Mucosa of rectum (tissue), 2 donors: ENCODE measurements around the gene RAB7A.
A peak's percentile ranks its signal among the peaks of the same experiment; 100 is the strongest.
"Not testable (repeated sequence)": the region's sequence is repeated elsewhere in the genome, so short reads cannot be mapped to it uniquely, and the experiment has no call there.

Experiments
- H3K27ac ChIP-seq, 2 donors: one replicate each; pipeline ENCODE4 v1.7.0; 2013; ENCODE audit warnings: inconsistent platforms in 2 of 2, low read depth in 2 of 2, low read length in 2 of 2
- H3K27me3 ChIP-seq, 2 donors: one replicate each; pipeline ENCODE4 v1.7.0; 2013; ENCODE audit warnings: low read length in 2 of 2; ENCODE audit not compliant: control insufficient read depth in 2 of 2, insufficient read depth in 2 of 2
- H3K36me3 ChIP-seq, 2 donors: one replicate each; pipeline ENCODE4 v1.7.0; 2013; ENCODE audit warnings: low read length in 2 of 2; ENCODE audit not compliant: control insufficient read depth in 2 of 2, insufficient read depth in 2 of 2
- H3K4me1 ChIP-seq, 2 donors: one replicate each; pipeline ENCODE4 v1.7.0; 2013; ENCODE audit warnings: low read length in 2 of 2, mild to moderate bottlenecking in 1 of 2; ENCODE audit not compliant: control insufficient read depth in 2 of 2, insufficient read depth in 2 of 2
- H3K4me3 ChIP-seq, 2 donors: one replicate each; pipeline ENCODE4 v1.7.0; 2013; ENCODE audit warnings: low read length in 2 of 2
- H3K9ac ChIP-seq, 2 donors: one replicate each; pipeline ENCODE4 v1.7.0; 2013; ENCODE audit warnings: low read length in 2 of 2, low read depth in 1 of 2, mild to moderate bottlenecking in 1 of 2
- H3K9me3 ChIP-seq, 2 donors: one replicate each; pipeline ENCODE4 v1.7.0; 2013; ENCODE audit warnings: low read length in 2 of 2; ENCODE audit not compliant: control insufficient read depth in 2 of 2
- donor health status: healthy.
- donor health status: Normal muscosa, but diverticular disease.

RAB7A gene

GRCh38 chr3:128768471-128768870 is 42.5 kb downstream of the RAB7A start:
- peaks cover 7 to 9% of the 10 kb centered on the region in 2 donors for H3K36me3 ChIP-seq
- no peak overlapping the region for H3K9ac ChIP-seq
- H3K27me3 ChIP-seq, result no peaks in the 10 kb centered on the region
- no peaks in the 10 kb centered on the region for H3K9me3 ChIP-seq
- H3K4me1 ChIP-seq, result peaks cover 0 to 3% of the 10 kb centered on the region in 2 donors
- no peak overlapping the region for H3K27ac ChIP-seq
- H3K4me3 ChIP-seq, result no peak overlapping the region

GRCh38 chr3:128770387-128770786 is 44.4 kb downstream of the RAB7A start:
- Histone ChIP-seq H3K4me3 (no peak overlapping the region), H3K27me3 (no peaks in the 10 kb centered on the region), H3K4me1 (peaks cover 0 to 3% of the 10 kb centered on the region in 2 donors), H3K27ac (no peak overlapping the region), H3K9me3 (no peaks in the 10 kb centered on the region), H3K36me3 (no peaks in the 10 kb centered on the region), H3K9ac (no peak overlapping the region)

DNA sequence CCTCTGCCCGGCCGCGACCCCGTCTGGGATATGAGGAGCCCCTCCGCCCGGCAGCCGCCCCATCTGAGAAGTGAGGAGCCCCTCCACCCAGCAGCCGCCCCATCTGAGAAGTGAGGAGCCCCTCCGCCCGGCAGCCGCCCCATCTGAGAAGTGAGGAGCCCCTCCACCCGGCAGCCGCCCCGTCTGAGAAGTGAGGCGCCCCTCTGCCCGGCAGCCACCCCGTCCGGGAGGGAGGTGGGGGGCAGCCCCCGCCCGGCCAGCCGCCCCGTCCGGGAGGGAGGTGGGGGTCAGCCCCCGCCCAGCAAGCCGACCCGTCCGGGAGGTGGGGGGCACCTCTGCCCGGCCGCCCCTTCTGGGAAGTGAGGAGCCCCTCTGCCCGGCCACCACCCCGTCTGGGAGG is 47.2 kb downstream of the RAB7A start:
- not testable (repeated sequence) for H3K9me3 ChIP-seq, H3K4me1 ChIP-seq, H3K9ac ChIP-seq, H3K4me3 ChIP-seq, H3K36me3 ChIP-seq, H3K27ac ChIP-seq, H3K27me3 ChIP-seq

DNA sequence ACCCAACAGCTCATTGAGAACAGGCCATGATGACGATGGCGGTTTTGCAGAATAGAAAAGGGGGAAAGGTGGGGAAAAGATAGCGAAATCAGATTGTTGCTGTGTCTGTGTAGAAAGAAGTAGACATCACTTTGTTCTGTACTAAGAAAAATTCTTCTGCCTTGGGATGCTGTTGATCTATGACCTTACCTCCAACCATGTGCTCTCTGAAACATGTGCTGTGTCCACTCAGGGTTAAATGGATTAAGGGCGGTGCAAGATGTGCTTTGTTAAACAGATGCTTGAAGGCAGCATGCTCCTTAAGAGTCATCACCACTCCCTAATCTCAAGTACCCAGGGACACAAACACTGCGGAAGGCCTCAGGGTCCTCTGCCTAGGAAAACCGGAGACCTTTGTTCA is 47.6 kb downstream of the RAB7A start:
- H3K4me3 ChIP-seq, H3K36me3 ChIP-seq, H3K27me3 ChIP-seq, H3K4me1 ChIP-seq, H3K9me3 ChIP-seq, H3K9ac ChIP-seq, H3K27ac ChIP-seq: not testable (repeated sequence)

- Histone ChIP-seq H3K4me1 (peaks cover 7 to 12% of the 10 kb centered on the region in 2 donors), H3K36me3 (peaks cover 0 to 3% of the 10 kb centered on the region in 2 donors), H3K4me3 (no peak overlapping the region), H3K27me3 (no peaks in the 10 kb centered on the region), H3K9ac (no peak overlapping the region), H3K9me3 (no peaks in the 10 kb centered on the region), H3K27ac (no peak overlapping the region)
These were observed 49.3 kb downstream of the RAB7A start for GRCh38 chr3:128775241-128775640.

DNA sequence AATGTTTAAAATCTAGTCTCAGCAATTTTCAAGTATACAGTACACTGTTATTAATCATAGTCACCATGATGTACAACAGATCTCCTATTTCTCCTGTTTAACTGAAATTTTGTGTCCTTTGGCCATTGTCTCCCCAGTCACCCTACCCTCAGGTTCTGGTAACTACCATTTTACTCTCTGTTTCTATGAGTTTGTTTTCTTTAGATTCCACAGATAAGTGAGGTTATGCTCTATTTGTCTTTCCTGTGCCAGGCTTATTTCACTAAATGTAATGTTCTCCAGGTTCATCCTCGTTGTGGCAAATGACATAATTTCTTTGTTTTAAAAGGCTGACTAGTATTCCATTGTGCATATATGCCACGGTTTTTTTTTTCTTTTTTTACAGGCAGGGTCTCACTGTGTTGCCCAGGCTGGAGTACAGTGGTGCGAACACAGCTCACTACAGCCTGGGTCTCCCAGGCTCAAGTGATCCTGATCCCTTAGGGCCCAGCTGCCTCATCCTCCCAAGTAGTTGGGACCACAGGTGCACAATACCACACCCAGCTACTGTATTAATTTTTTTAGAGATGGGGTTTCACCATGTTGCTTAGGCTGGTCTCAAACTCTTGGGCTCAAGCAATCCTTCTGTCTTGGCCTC is 50.0 kb downstream of the RAB7A start:
- Histone ChIP-seq H3K36me3 (peaks cover 0 to 3% of the 10 kb centered on the region in 2 donors), H3K4me1 (peaks cover 9 to 17% of the 10 kb centered on the region in 2 donors), H3K9me3 (no peaks in the 10 kb centered on the region), H3K27ac (no peak overlapping the region), H3K9ac (no peak overlapping the region), H3K27me3 (no peaks in the 10 kb centered on the region), H3K4me3 (no peak overlapping the region)

- Histone ChIP-seq H3K9me3 (no peaks in the 10 kb centered on the region), H3K9ac (no peak overlapping the region), H3K27ac (peak overlapping the region in 1 of 2 donors; percentile 12), H3K36me3 (peaks cover 0 to 3% of the 10 kb centered on the region in 2 donors), H3K4me3 (no peak overlapping the region), H3K4me1 (peaks cover 20 to 28% of the 10 kb centered on the region in 2 donors), H3K27me3 (no peaks in the 10 kb centered on the region)
These were observed 54.3 kb downstream of the RAB7A start for GRCh38 chr3:128780101-128780837.

DNA sequence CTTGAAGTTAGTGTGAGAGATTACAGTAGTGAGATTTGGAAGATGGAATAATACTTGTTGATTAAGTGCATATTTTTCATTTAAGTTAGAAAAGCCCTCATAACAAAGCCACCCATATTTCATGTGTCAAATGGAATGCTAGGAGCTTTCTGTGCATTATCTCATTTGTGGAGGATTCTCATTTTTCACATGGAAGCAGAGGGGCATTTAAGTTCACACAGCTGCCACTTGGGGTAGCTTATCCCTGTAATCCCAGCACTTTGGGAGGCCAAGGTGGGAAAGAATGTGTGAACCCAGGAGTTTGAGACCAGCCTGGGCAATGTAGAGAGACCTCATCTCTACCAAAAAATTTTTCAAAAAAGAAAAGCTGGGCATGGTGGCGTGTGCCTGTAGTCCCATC is 55.2 kb downstream of the RAB7A start:
- Histone ChIP-seq H3K4me1 (peaks cover 20 to 29% of the 10 kb centered on the region in 2 donors), H3K4me3 (no peak overlapping the region), H3K27me3 (no peaks in the 10 kb centered on the region), H3K27ac (no peak overlapping the region), H3K36me3 (peaks cover 0 to 3% of the 10 kb centered on the region in 2 donors), H3K9me3 (no peaks in the 10 kb centered on the region), H3K9ac (no peak overlapping the region)

DNA sequence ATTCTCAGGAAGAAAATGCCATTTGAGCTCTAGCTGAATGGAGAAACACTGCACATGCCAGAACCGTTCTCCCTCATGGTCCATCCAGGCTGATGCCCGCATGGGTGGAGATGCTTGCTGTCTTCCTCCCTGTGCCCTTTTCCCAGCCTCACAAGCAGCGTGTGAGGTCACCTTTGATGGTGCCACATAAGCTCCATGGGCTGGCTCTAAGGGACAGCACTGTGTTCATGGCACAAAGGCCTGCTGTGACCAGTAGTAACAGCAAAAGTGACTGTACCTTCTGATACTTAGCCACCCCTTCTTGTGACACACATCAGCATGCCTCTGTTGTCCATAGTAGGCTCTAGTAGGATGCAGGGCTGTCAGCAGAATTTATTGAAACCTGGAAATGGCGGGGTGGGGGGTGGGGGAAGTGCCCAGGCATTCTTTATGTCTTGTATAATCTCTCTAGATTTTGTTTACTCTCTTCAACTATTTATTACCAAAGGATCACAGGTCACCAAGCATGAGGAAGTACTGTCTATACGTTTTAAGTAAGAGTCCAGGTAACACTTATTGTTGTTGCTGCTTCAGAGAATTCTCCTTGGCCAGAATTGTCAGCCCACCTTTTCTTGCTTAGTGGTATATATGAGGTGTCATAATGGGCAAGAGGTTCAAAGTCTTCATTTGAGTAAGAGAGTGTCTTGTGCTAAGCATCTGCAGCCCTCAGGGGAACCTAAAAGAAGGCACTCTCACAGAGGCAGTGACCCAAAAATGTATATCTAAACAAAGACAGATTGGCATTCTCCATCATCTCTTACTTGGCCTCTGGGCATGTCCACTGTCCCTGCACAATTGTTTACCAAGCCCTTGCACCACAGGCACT is 56.5 kb downstream of the RAB7A start:
- H3K36me3 ChIP-seq, result no peaks in the 10 kb centered on the region
- H3K9ac ChIP-seq, result no peak overlapping the region
- H3K4me3 ChIP-seq, result no peak overlapping the region
- peaks cover 22 to 33% of the 10 kb centered on the region in 2 donors for H3K4me1 ChIP-seq
- H3K27ac ChIP-seq, result peak overlapping the region; percentile 19 to 53
- no peaks in the 10 kb centered on the region for H3K27me3 ChIP-seq
- no peaks in the 10 kb centered on the region for H3K9me3 ChIP-seq

DNA sequence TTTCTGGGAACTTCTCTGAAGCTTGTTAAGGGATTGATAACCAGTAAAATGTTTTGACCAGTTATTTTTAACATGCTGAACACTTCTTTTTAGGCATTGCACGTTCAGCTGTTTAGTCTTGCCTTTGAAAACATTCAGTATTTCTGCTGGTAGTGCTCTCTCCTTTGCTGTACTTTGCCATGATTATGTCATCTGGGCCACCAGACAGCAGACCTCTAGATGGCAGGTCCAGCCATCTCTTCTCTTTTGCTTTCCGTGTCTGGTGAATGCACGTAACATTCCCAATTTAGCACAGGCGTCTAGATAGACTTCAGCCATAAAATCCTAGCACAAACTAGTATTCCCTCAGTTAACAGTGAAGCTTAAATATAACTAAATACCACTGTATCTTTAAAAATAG is 57.8 kb downstream of the RAB7A start:
- no peak overlapping the region for H3K4me3 ChIP-seq
- H3K36me3 ChIP-seq, result no peaks in the 10 kb centered on the region
- peaks cover 19 to 35% of the 10 kb centered on the region in 2 donors for H3K4me1 ChIP-seq
- H3K27ac ChIP-seq, result no peak overlapping the region
- H3K9me3 ChIP-seq, result no peaks in the 10 kb centered on the region
- H3K9ac ChIP-seq, result no peak overlapping the region
- H3K27me3 ChIP-seq, result no peaks in the 10 kb centered on the region
